Measurements from ENCODE around the gene KLRC2.
"Not testable (repeated sequence)": the region's sequence is repeated elsewhere in the genome, so short reads cannot be mapped to it uniquely, and the experiment has no call there.

The KLRC2 gene

GRCh38 chr12:10435816-10436215 lies at the start of gene KLRC2:
Gene KLRC2 (minus strand): TSS chr12:10436010. CDS start chr12:10435986, 24 bp downstream.
- DNase-seq (ENCODE audit: low read depth); H3K4me3 ChIP-seq (ENCODE audit: low read depth, low read length): not testable (repeated sequence)

- H3K4me3 ChIP-seq (ENCODE audit: low read depth, low read length), result not testable (repeated sequence)
Observed at GRCh38 chr12:10481901-10482300, 46.1 kb upstream of the KLRC2 start.

GRCh38 chr12:10472808-10473207 lies 37.0 kb upstream of the KLRC2 start:
- not testable (repeated sequence) for DNase-seq (ENCODE audit: low read depth); H3K4me3 ChIP-seq (ENCODE audit: low read depth, low read length)

More at GRCh38 chr12:10481901-10482300, 46.1 kb upstream of the KLRC2 start:
- DNase-seq (ENCODE audit: low read depth), result not testable (repeated sequence)

- DNase-seq (ENCODE audit: low read depth), result peak; percentile 31
- no peak for TF ChIP-seq CTCF (IDR thresholded peaks at IDR 0.05; ENCODE audit: insufficient read depth, low read depth, low read length, missing control alignments)
- no peak overlapping the region for H3K4me3 ChIP-seq (ENCODE audit: low read depth, low read length)
Observed at GRCh38 chr12:10469701-10470100, 33.9 kb upstream of the KLRC2 start.

- no peak for DNase-seq (ENCODE audit: low read depth)
- TF ChIP-seq CTCF (IDR thresholded peaks at IDR 0.05; ENCODE audit: insufficient read depth, low read depth, low read length, missing control alignments), result no peak
- no peak overlapping the region for H3K4me3 ChIP-seq (ENCODE audit: low read depth, low read length)
Observed at GRCh38 chr12:10466311-10466710, 30.5 kb upstream of the KLRC2 start.

GRCh38 chr12:10457760-10458159 lies 21.9 kb upstream of the KLRC2 start:
- no peak overlapping the region for H3K4me3 ChIP-seq (ENCODE audit: low read depth, low read length)
- no peak for DNase-seq (ENCODE audit: low read depth)
- no peak for TF ChIP-seq CTCF (IDR thresholded peaks at IDR 0.05; ENCODE audit: insufficient read depth, low read depth, low read length, missing control alignments)

- no peak overlapping the region for H3K4me3 ChIP-seq (ENCODE audit: low read depth, low read length)
- TF ChIP-seq CTCF (IDR thresholded peaks at IDR 0.05; ENCODE audit: insufficient read depth, low read depth, low read length, missing control alignments), result no peak
- no peak for DNase-seq (ENCODE audit: low read depth)
Observed at GRCh38 chr12:10456856-10457255, 21.0 kb upstream of the KLRC2 start.

- DNase-seq (ENCODE audit: low read depth), result no peak
- H3K4me3 ChIP-seq (ENCODE audit: low read depth, low read length), result no peak overlapping the region
- no peak for TF ChIP-seq CTCF (IDR thresholded peaks at IDR 0.05; ENCODE audit: insufficient read depth, low read depth, low read length, missing control alignments)
Observed at GRCh38 chr12:10455766-10456165, 20.0 kb upstream of the KLRC2 start.

- TF ChIP-seq CTCF (IDR thresholded peaks at IDR 0.05; ENCODE audit: insufficient read depth, low read depth, low read length, missing control alignments), result no peak
- no peak overlapping the region for H3K4me3 ChIP-seq (ENCODE audit: low read depth, low read length)
- DNase-seq (ENCODE audit: low read depth), result no peak
Observed at GRCh38 chr12:10454531-10454930, 18.7 kb upstream of the KLRC2 start.

Data from GM12865 (cell line).